ENCODE results near the gene MID1. TPM values are rescaled to one million over a fixed set of nuclear protein-coding genes. Genes with fewer than 3 reads are reported as not detected.

MID1 gene
- total RNA-seq, 2 donors from 2014 or later, result 8.0 to 9.6 TPM

DNA sequence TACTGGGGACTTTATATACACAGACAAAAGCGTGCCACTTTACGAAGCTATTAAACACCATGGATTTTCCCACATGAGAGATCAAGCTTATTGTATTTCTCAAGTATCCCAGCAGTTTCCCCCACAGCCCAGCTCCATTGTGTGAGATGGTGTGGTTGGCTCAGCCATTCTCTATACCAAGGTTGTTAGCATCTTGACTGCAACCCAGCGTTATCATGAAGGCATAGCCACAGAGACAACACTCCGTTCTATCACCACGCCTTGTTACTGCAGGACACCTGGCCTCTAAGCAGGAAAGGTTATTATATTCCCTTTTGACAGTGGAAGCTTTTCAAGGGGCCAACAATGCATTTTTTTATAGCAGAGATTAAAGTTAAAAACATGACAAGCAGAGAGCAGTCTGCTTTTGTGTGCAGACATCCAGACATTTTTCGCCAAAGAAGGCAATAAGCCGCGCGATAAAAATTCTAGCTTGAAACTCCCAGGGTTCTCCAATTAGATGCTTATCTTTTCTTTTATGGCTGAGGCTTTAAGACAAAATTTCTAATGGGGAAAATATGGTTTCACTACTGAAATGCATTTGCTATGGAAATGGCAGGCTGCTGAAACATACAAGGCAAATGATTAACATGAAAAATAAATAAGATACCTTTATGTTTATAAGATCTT, 206.1 kb downstream of the MID1 start:
- Histone ChIP-seq H3K36me3 (no peaks in the 10 kb centered on the region), H3K9me3 (no peaks in the 10 kb centered on the region), H3K4me3 (no peak overlapping the region), H3K27me3 (no peaks in the 10 kb centered on the region), H3K27ac (no peak overlapping the region), H3K4me1 (no peaks in the 10 kb centered on the region)
- DNase-seq (ENCODE audit: low spot score), result no peak
- TF ChIP-seq, protein P1, sequence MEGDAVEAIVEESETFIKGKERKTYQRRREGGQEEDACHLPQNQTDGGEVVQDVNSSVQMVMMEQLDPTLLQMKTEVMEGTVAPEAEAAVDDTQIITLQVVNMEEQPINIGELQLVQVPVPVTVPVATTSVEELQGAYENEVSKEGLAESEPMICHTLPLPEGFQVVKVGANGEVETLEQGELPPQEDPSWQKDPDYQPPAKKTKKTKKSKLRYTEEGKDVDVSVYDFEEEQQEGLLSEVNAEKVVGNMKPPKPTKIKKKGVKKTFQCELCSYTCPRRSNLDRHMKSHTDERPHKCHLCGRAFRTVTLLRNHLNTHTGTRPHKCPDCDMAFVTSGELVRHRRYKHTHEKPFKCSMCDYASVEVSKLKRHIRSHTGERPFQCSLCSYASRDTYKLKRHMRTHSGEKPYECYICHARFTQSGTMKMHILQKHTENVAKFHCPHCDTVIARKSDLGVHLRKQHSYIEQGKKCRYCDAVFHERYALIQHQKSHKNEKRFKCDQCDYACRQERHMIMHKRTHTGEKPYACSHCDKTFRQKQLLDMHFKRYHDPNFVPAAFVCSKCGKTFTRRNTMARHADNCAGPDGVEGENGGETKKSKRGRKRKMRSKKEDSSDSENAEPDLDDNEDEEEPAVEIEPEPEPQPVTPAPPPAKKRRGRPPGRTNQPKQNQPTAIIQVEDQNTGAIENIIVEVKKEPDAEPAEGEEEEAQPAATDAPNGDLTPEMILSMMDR (IDR thresholded peaks at IDR 0.05), result no peak

DNA sequence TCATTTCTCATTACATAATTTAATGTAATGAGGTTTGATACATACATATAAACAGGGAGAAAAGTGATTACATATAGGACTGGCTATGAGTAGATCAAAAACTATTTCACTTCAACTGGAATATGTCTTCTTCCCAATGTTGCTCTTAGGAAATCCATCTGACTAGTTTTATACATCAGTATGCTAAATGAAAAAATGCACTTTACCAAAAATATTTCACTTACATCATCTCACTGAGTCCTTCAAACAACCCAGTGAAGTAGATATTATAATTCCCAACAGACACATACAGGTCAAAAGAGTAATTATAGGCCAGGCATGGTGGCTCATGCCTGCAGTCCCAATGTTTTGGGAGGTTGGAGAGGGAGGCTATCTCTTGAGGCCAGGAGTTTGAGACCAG, 215.9 kb downstream of the MID1 start:
- H3K27me3 ChIP-seq, result no peaks in the 10 kb centered on the region
- no peak for DNase-seq (ENCODE audit: low spot score)
- no peaks in the 10 kb centered on the region for H3K4me1 ChIP-seq
- no peaks in the 10 kb centered on the region for H3K9me3 ChIP-seq
- TF ChIP-seq, protein P1 (IDR thresholded peaks at IDR 0.05), result no peak
- H3K36me3 ChIP-seq, result no peaks in the 10 kb centered on the region
- no peak overlapping the region for H3K27ac ChIP-seq
- no peak overlapping the region for H3K4me3 ChIP-seq

DNA sequence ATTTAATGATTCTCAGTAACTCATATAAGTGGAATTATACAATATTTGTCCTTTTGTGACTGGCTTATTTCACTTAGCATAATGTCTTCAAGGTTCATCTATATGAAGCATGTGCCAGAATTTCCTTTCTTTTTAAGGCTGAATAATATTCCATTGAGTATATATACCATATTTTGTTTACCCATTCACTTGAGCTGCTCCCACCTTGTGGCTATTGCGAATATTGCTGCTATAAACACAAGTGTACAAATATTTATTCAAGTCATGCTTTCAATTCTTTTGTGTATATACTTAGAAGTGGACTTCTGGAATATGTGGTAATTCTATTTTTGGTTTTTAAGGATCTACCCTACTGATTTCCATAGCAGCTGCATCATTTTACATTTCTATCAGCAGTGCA, 219.1 kb downstream of the MID1 start:
- H3K4me1 ChIP-seq, result no peaks in the 10 kb centered on the region
- H3K4me3 ChIP-seq, result no peak overlapping the region
- DNase-seq (ENCODE audit: low spot score), result no peak
- H3K27ac ChIP-seq, result no peak overlapping the region
- H3K27me3 ChIP-seq, result no peaks in the 10 kb centered on the region
- no peaks in the 10 kb centered on the region for H3K36me3 ChIP-seq
- H3K9me3 ChIP-seq, result no peaks in the 10 kb centered on the region
- TF ChIP-seq, protein P1 (IDR thresholded peaks at IDR 0.05), result no peak

DNA sequence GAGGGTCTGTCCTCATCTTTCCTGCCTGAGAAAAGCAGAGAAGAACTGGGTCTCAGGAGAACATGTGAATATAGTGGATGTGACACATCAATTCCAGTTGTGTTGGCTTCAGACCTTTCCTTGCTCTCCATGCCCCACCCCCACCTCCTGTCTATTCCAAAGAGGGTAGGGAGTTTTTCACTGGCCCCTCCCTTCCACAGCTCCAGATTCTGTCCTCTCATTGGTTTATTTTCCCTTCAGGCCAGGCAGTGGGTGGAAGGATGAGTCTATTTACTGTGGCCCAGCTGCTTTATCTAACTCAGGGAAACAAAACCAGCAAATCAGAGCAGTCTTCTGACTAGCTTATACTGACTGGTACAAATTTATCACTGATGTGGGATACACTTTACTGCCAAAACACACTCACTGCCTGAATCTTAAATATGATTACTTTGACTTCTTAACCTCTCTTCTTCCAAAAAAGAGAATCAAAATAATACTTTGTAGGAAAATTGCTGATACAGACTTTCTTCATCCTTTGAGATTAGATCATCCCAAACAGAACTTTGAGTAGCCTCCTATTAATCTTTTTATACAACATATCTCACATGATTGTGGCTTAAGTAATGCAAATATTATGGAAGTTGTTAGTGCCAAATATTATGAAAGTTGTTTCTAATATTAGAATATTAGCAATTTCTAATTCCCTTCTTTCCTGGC, 221.2 kb downstream of the MID1 start:
- Histone ChIP-seq H3K27me3 (no peaks in the 10 kb centered on the region), H3K9me3 (no peaks in the 10 kb centered on the region), H3K36me3 (no peaks in the 10 kb centered on the region), H3K27ac (no peak overlapping the region), H3K4me3 (no peak overlapping the region), H3K4me1 (no peaks in the 10 kb centered on the region)
- TF ChIP-seq, protein P1 (IDR thresholded peaks at IDR 0.05), result no peak
- no peak for DNase-seq (ENCODE audit: low spot score)

DNA sequence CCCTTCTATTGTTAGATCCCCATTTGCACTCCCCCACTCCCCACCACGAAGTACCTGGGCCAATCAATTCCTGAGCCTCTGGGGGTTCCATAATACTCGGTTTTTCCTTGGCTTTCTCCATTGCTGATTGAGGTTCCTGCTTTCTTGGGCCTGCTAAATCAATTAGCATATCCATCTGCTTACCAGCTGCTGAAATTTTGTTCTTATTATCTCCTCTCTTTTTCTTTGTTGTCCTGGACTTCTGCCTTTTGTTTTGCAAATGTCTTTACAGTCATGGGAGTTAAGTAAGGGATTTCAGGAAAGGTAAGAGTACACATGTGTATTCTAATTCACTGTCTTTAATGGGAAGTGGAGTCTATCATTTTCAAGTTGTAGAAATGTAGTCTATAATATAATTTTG, 222.2 kb downstream of the MID1 start:
- DNase-seq (ENCODE audit: low spot score), result no peak
- H3K27me3 ChIP-seq, result no peaks in the 10 kb centered on the region
- no peak overlapping the region for H3K4me3 ChIP-seq
- H3K27ac ChIP-seq, result no peak overlapping the region
- no peaks in the 10 kb centered on the region for H3K9me3 ChIP-seq
- TF ChIP-seq, protein P1 (IDR thresholded peaks at IDR 0.05), result no peak
- H3K4me1 ChIP-seq, result no peaks in the 10 kb centered on the region
- no peaks in the 10 kb centered on the region for H3K36me3 ChIP-seq
